Left lung (tissue), 10 donors: Measurements from ENCODE around the gene L1TD1. TPM values are rescaled to one million over a fixed set of nuclear protein-coding genes. Genes with fewer than 3 reads are reported as not detected.

Experiments
- ATAC-seq: fragments of 200-7000 bp; cut with Tn5 transposase; one replicate; pipeline ENCODE4 v1.9.1; 2020; ENCODE audit warnings: moderate library complexity
- DNase-seq, 4 donors: peaks; one replicate each; pipeline ENCODE4 v3.0.0-alpha.2; 2013 to 2020
- H3K27ac ChIP-seq, 2 donors: fragments of 200-600 bp; sonication (generic) in 1 of 2; one replicate each; pipeline versions ENCODE4 v1.5.0 to v1.8.0; 2020 to 2021
- H3K27me3 ChIP-seq, 2 donors: fragments of 200-600 bp; sonication (generic) in 1 of 2; one replicate each; pipeline versions ENCODE4 v1.5.0 to v1.8.0; 2020 to 2021
- H3K36me3 ChIP-seq, 2 donors: fragments of 200-600 bp; sonication (generic) in 1 of 2; one replicate each; pipeline versions ENCODE4 v1.5.0 to v1.8.0; 2020 to 2021
- H3K4me1 ChIP-seq, 2 donors: fragments of 200-600 bp; one replicate each; pipeline ENCODE4 v1.8.0; 2021
- H3K4me3 ChIP-seq, 2 donors: fragments of 200-600 bp; sonication (generic) in 1 of 2; one replicate each; pipeline versions ENCODE4 v1.5.0 to v1.8.0; 2020 to 2021; ENCODE audit warnings: mild to moderate bottlenecking in 1 of 2
- H3K9me3 ChIP-seq, 2 donors: fragments of 200-600 bp; sonication (generic) in 1 of 2; one replicate each; pipeline versions ENCODE4 v1.5.0 to v1.8.0; 2020 to 2021
- intact Hi-C, 2 donors: fragments of 100-400 bp; cut with DNase I; formaldehyde crosslinking; loops; one replicate each; pipeline versions ENCODE4 v1.11.2 to v1.14.2; 2022
- polyA plus RNA-seq, 6 donors: library from polyadenylated mRNA; unstranded; fragments of 120-200 nt; gene quantifications; one replicate each; pipeline ENCODE4 v1.2.1, GENCODE V29; 2013; ENCODE audit not compliant: insufficient read length in 6 of 6
- total RNA-seq, 2 donors: library from RNA; stranded (reverse); fragmentation: NEBNext Ultra II Directional; extraction: Animal tissue kit (Norgen Biotek cat#: 25700); gene quantifications; one replicate each; pipeline ENCODE4 v1.2.1, GENCODE V29; 2021
- TF ChIP-seq, protein P1 (sequence below), 2 donors: fragments of 200-600 bp; sonication (generic) in 1 of 2; IDR thresholded peaks; one replicate each; pipeline versions ENCODE4 v1.5.0 to v1.8.0; 2021; ENCODE audit warnings: antibody characterized with exemption in 2 of 2
- donor health status: DM: no; HTN: yes; CAD: no.
- donor health status: DM: no; HTN: no; CAD: no.

Gene L1TD1
- total and polyA plus RNA-seq, 8 donors, result 0.93 to 8.4 (median 6.2) TPM

GRCh38 chr1:62207187-62207586 is 12.5 kb downstream of the L1TD1 start:
- intact Hi-C loops, result no loop called here
- TF ChIP-seq, protein P1, sequence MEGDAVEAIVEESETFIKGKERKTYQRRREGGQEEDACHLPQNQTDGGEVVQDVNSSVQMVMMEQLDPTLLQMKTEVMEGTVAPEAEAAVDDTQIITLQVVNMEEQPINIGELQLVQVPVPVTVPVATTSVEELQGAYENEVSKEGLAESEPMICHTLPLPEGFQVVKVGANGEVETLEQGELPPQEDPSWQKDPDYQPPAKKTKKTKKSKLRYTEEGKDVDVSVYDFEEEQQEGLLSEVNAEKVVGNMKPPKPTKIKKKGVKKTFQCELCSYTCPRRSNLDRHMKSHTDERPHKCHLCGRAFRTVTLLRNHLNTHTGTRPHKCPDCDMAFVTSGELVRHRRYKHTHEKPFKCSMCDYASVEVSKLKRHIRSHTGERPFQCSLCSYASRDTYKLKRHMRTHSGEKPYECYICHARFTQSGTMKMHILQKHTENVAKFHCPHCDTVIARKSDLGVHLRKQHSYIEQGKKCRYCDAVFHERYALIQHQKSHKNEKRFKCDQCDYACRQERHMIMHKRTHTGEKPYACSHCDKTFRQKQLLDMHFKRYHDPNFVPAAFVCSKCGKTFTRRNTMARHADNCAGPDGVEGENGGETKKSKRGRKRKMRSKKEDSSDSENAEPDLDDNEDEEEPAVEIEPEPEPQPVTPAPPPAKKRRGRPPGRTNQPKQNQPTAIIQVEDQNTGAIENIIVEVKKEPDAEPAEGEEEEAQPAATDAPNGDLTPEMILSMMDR (IDR thresholded peaks at IDR 0.05), result no peak
- no peaks in the 10 kb centered on the region for H3K27me3 ChIP-seq
- H3K36me3 ChIP-seq, result no peaks in the 10 kb centered on the region
- peaks cover 0 to 20% of the 10 kb centered on the region in 2 donors for H3K9me3 ChIP-seq
- no peaks in the 10 kb centered on the region for H3K4me1 ChIP-seq
- H3K27ac ChIP-seq, result no peak overlapping the region
- H3K4me3 ChIP-seq, result no peak overlapping the region
- ATAC-seq, result no peak
- no peak for DNase-seq

GRCh38 chr1:62208087-62208486 is 13.4 kb downstream of the L1TD1 start:
- H3K4me1 ChIP-seq, result no peaks in the 10 kb centered on the region
- no peaks in the 10 kb centered on the region for H3K27me3 ChIP-seq
- ATAC-seq (no peak), DNase-seq (no peak)
- TF ChIP-seq, protein P1 (IDR thresholded peaks at IDR 0.05), result no peak
- intact Hi-C loops, result no loop called here
- peaks cover 0 to 20% of the 10 kb centered on the region in 2 donors for H3K9me3 ChIP-seq
- H3K4me3 ChIP-seq, result no peak overlapping the region
- no peak overlapping the region for H3K27ac ChIP-seq
- no peaks in the 10 kb centered on the region for H3K36me3 ChIP-seq

DNA sequence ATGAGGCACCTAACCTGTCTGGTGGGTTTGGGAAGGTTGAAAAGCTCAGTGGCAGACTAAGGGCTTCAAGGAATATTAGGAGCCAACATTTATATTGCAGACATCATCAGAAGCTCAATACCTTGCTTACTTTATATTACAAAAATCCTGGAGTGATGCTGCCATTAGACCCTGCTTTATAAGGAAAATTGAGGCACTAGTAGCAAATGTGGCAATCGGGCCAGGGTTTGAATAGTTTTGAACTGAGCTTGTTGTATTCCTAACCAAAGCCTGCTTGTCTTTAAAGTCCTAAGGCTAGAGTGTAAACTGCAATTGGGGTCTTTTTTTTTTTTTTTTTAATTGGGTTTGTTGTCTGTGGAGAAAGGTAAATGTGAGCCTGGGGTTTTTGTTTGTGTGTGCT is 14.3 kb downstream of the L1TD1 start:
- Histone ChIP-seq H3K27me3 (no peaks in the 10 kb centered on the region), H3K27ac (no peak overlapping the region), H3K4me1 (no peaks in the 10 kb centered on the region), H3K36me3 (no peaks in the 10 kb centered on the region), H3K4me3 (no peak overlapping the region), H3K9me3 (peaks cover 0 to 20% of the 10 kb centered on the region in 2 donors)
- DNase-seq (no peak), ATAC-seq (no peak)
- intact Hi-C loops, result no loop called here
- TF ChIP-seq, protein P1 (IDR thresholded peaks at IDR 0.05), result no peak

DNA sequence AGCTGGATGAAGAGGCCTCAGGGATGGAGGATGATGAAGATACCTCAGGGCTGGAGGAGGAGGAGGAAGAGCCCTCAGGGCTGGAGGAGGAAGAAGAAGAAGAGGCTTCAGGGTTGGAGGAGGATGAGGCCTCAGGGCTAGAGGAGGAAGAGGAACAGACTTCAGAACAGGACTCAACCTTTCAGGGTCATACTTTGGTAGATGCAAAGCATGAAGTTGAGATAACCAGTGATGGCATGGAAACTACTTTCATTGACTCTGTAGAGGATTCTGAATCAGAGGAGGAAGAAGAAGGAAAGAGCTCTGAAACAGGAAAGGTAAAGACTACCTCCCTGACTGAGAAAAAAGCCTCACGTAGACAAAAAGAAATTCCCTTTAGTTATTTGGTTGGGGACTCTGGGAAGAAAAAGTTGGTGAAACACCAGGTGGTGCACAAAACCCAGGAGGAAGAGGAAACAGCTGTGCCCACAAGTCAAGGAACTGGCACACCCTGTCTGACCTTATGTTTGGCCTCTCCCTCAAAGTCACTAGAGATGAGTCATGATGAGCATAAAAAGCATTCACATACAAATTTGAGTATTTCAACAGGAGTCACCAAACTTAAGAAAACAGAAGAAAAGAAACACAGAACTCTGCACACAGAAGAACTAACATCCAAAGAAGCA is 15.4 kb downstream of the L1TD1 start:
- Histone ChIP-seq H3K9me3 (peaks cover 0 to 20% of the 10 kb centered on the region in 2 donors), H3K36me3 (no peaks in the 10 kb centered on the region), H3K4me3 (no peak overlapping the region), H3K4me1 (no peaks in the 10 kb centered on the region), H3K27me3 (no peaks in the 10 kb centered on the region), H3K27ac (no peak overlapping the region)
- intact Hi-C loops, result no loop called here
- ATAC-seq (no peak), DNase-seq (no peak)
- TF ChIP-seq, protein P1 (IDR thresholded peaks at IDR 0.05), result no peak

- no peaks in the 10 kb centered on the region for H3K36me3 ChIP-seq
- H3K27me3 ChIP-seq, result no peaks in the 10 kb centered on the region
- H3K4me3 ChIP-seq, result no peak overlapping the region
- no peaks in the 10 kb centered on the region for H3K4me1 ChIP-seq
- DNase-seq (no peak), ATAC-seq (no peak)
- no peak overlapping the region for H3K27ac ChIP-seq
- TF ChIP-seq, protein P1 (IDR thresholded peaks at IDR 0.05), result no peak
- H3K9me3 ChIP-seq, result peaks cover 0 to 20% of the 10 kb centered on the region in 2 donors
- intact Hi-C loops, result no loop called here
These were observed 16.3 kb downstream of the L1TD1 start for GRCh38 chr1:62210960-62211359.
